Measurements from ENCODE around the gene MSH2.

The MSH2 gene

DNA sequence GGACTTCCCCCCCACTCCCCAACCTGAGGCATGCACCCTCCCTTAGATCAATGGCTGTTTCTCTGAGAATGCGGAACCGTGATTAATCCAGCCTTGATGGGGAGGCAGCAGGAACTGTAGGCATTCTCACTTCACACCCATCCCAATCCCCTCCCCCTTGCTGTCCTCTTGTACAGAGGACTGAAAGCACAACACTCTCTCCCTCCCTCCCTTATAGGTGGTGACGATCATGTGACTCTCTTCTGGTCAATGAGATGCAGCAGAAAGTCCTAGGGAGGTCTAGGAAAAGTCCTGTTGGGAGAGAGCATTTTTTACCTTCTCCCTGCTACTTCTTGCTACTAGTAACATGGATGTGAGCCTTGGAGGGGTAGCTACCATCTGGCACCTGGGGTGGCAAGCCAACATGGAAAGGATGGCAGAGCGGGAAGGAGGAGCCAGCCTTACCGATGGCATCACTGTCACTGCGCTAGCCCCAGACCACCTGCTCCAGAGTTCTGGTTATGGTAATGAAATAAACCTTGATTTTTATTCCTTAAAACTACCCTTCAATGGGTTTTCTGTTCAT, 106.9 kb downstream of the MSH2 start:
- H3K27me3 Mint-ChIP-seq (ENCODE audit: low read depth, poor library complexity), result peaks cover 17% of the 10 kb centered on the region
- H3K9me3 Mint-ChIP-seq, result peaks cover 18% of the 10 kb centered on the region
- no peak overlapping the region for H3K4me3 Mint-ChIP-seq
- DNase-seq, result no peak
- H3K4me1 Mint-ChIP-seq, result peaks cover 25% of the 10 kb centered on the region
- no peak overlapping the region for H3K27ac Mint-ChIP-seq
- H3K36me3 Mint-ChIP-seq (ENCODE audit: low read depth), result peaks cover 23% of the 10 kb centered on the region
- TF ChIP-seq, protein P1, sequence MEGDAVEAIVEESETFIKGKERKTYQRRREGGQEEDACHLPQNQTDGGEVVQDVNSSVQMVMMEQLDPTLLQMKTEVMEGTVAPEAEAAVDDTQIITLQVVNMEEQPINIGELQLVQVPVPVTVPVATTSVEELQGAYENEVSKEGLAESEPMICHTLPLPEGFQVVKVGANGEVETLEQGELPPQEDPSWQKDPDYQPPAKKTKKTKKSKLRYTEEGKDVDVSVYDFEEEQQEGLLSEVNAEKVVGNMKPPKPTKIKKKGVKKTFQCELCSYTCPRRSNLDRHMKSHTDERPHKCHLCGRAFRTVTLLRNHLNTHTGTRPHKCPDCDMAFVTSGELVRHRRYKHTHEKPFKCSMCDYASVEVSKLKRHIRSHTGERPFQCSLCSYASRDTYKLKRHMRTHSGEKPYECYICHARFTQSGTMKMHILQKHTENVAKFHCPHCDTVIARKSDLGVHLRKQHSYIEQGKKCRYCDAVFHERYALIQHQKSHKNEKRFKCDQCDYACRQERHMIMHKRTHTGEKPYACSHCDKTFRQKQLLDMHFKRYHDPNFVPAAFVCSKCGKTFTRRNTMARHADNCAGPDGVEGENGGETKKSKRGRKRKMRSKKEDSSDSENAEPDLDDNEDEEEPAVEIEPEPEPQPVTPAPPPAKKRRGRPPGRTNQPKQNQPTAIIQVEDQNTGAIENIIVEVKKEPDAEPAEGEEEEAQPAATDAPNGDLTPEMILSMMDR (IDR thresholded peaks at IDR 0.05), result no peak

DNA sequence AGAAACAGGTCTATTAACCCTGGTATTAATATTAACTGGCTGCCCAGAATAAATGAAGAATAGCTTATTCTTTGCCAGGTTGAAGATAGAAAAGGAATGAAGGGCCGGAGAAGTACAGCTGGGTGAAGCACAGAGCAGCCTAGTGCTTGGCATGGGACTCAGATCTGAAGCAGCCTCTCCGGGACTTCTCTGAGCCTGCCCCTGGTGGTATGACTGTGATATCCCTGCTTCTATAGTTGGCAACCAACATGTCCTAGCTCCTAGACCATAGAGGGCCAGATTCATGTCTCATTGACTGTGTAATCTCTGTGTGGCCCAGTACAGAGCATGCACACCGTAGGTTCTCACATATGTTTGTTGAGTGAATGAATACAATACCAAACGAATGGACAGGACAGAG, 107.8 kb downstream of the MSH2 start:
- peaks cover 25% of the 10 kb centered on the region for H3K4me1 Mint-ChIP-seq
- peaks cover 9% of the 10 kb centered on the region for H3K9me3 Mint-ChIP-seq
- DNase-seq, result no peak
- H3K36me3 Mint-ChIP-seq (ENCODE audit: low read depth), result peaks cover 16% of the 10 kb centered on the region
- no peak overlapping the region for H3K4me3 Mint-ChIP-seq
- peaks cover 17% of the 10 kb centered on the region for H3K27me3 Mint-ChIP-seq (ENCODE audit: low read depth, poor library complexity)
- TF ChIP-seq, protein P1 (IDR thresholded peaks at IDR 0.05), result no peak
- no peak overlapping the region for H3K27ac Mint-ChIP-seq

- TF ChIP-seq, protein P1 (IDR thresholded peaks at IDR 0.05), result no peak
- no peak overlapping the region for H3K27ac Mint-ChIP-seq
- peaks cover 30% of the 10 kb centered on the region for H3K4me1 Mint-ChIP-seq
- no peak overlapping the region for H3K4me3 Mint-ChIP-seq
- H3K36me3 Mint-ChIP-seq (ENCODE audit: low read depth), result peaks cover 12% of the 10 kb centered on the region
- no peak for DNase-seq
- peaks cover 18% of the 10 kb centered on the region for H3K27me3 Mint-ChIP-seq (ENCODE audit: low read depth, poor library complexity)
- peaks cover 3% of the 10 kb centered on the region for H3K9me3 Mint-ChIP-seq
Measured at GRCh38 chr2:47512581-47513083, 109.7 kb downstream of the MSH2 start.

- Mint-ChIP-seq H3K9me3 (no peaks in the 10 kb centered on the region), H3K4me1 (peaks cover 16% of the 10 kb centered on the region)
Measured at GRCh38 chr2:47513981-47514520, 111.1 kb downstream of the MSH2 start.

DNA sequence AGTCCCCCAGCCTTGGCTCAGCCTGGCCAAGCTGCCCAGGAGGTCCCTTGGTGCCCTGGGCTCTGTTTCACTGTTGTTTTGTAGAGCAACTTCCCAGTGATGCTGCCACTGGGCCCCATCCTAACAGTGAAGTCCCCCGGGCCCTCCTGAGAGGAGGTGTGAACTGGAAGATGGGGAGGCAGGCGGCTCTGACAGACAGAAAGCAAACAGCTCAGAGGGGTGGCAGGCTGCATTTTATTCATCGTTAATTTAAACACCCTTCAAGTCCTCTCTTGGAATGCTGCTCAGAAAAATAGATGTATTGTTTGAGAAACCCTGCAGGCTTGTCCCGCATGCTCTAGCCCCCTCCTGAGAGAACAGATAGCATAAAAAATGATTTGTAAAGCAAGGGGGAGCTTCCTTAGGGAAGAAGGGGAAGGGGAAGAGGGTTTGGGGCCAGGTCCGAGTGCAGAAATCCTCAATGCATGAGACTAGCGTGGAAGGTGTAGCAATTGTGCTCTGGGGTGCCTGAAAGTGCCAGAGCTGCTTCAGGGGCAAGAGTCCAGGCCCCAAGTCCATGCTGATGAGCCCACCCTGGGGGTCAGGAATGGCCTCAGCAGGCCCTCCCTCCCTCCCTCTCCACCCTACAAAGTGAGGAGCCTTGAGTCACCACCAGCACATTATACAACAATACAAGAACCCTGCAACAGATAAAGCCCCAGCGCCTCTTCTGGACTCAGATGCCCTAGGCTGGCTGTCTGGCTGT, 113.6 kb downstream of the MSH2 start:
- TF ChIP-seq, protein P1 (IDR thresholded peaks at IDR 0.05), result no peak
- Mint-ChIP-seq H3K36me3 (ENCODE audit: low read depth) (peaks cover 20% of the 10 kb centered on the region), H3K27ac (peak overlapping the region; percentile 49), H3K4me1 (peaks cover 5% of the 10 kb centered on the region), H3K4me3 (no peak overlapping the region), H3K9me3 (no peaks in the 10 kb centered on the region), H3K27me3 (ENCODE audit: low read depth, poor library complexity) (peaks cover 23% of the 10 kb centered on the region)
- DNase-seq, result no peak

More at GRCh38 chr2:47513981-47514520, 111.1 kb downstream of the MSH2 start:
- TF ChIP-seq, protein P1 (IDR thresholded peaks at IDR 0.05), result no peak
- H3K27me3 Mint-ChIP-seq (ENCODE audit: low read depth, poor library complexity), result peaks cover 18% of the 10 kb centered on the region
- H3K4me3 Mint-ChIP-seq, result no peak overlapping the region
- H3K27ac Mint-ChIP-seq, result no peak overlapping the region
- H3K36me3 Mint-ChIP-seq (ENCODE audit: low read depth), result peaks cover 12% of the 10 kb centered on the region
- DNase-seq, result no peak
